GM12878 (cell line): Measurements from ENCODE around the gene ARHGAP6.

ENCODE experiments used
- CHD2 ChIP-seq: IDR thresholded peaks from 2 replicates; pipeline ENCODE4 v1.6.1; 2011; ENCODE audit warnings: low read depth, low read length, improper control_type of control experiment, borderline replicate concordance
- EP300 ChIP-seq, 2 experiments: fragments of 150-350 bp in 1 of 2; IDR thresholded peaks; 2 replicates each; pipeline ENCODE4 v1.6.1; 2011 to 2012; ENCODE audit warnings: low read depth in 2 of 2, low read length in 2 of 2, borderline replicate concordance in 1 of 2, improper control_type of control experiment in 1 of 2, inconsistent platforms in 1 of 2; ENCODE audit not compliant: control insufficient read depth in 1 of 2
- EZH2 ChIP-seq: IDR thresholded peaks from 2 replicates; pipeline ENCODE4 v1.6.1; 2012; ENCODE audit warnings: low read depth, mild to moderate bottlenecking, control low read depth, inconsistent platforms, low read length, borderline replicate concordance; ENCODE audit not compliant: control insufficient read depth
- IKZF1 ChIP-seq: fragments of 450-650 bp; conservative IDR thresholded peaks from 2 replicates; pipeline ENCODE4 v1.6.1; 2017; ENCODE audit warnings: antibody characterized with exemption, mild to moderate bottlenecking
- NR2F1 ChIP-seq: fragments of 450-650 bp; conservative IDR thresholded peaks from 2 replicates; pipeline ENCODE4 v1.6.1; 2017; ENCODE audit warnings: mild to moderate bottlenecking
- PBX3 ChIP-seq: IDR thresholded peaks from 2 replicates; pipeline ENCODE4 v1.6.1; 2011; ENCODE audit warnings: mild to moderate bottlenecking, low read depth, low read length, moderate library complexity; ENCODE audit not compliant: insufficient replicate concordance
- POLR2A ChIP-seq: IDR thresholded peaks from 2 replicates; pipeline ENCODE4 v1.6.1; 2011; ENCODE audit warnings: low read depth, mild to moderate bottlenecking, low read length
- POLR2AphosphoS2 ChIP-seq: IDR thresholded peaks from 2 replicates; pipeline ENCODE4 v1.6.1; 2011; ENCODE audit warnings: low read depth, mild to moderate bottlenecking, low read length, improper control_type of control experiment, moderate library complexity
- SP1 ChIP-seq: IDR thresholded peaks from one replicate; pipeline ENCODE4 v1.6.1; 2011; ENCODE audit warnings: low read depth, low read length
- TF ChIP-seq, protein P1 (sequence below), 3 experiments: IDR thresholded peaks in 2 of 3; conservative IDR thresholded peaks in 1 of 3; 2 replicates each; pipeline ENCODE4 v1.5.1; 2011; ENCODE audit warnings: low read depth in 3 of 3, low read length in 3 of 3, mild to moderate bottlenecking in 3 of 3, control low read depth in 2 of 3, moderate library complexity in 2 of 3, inconsistent platforms in 1 of 3, mixed read lengths in 1 of 3; ENCODE audit not compliant: control insufficient read depth in 2 of 3, insufficient read depth in 1 of 3; ENCODE audit errors: extremely low read depth in 1 of 3
- TF ChIP-seq, protein P2 (sequence below): IDR thresholded peaks from 2 replicates; pipeline ENCODE4 v1.6.1; 2011; ENCODE audit warnings: borderline replicate concordance, low read depth, mild to moderate bottlenecking, moderate library complexity, mixed read lengths, low read length; ENCODE audit not compliant: insufficient read depth; ENCODE audit errors: extremely low read length
- TF ChIP-seq, protein P3 (sequence below): IDR thresholded peaks from 2 replicates; pipeline ENCODE4 v1.6.1; 2011; ENCODE audit warnings: low read depth, low read length, improper control_type of control experiment, borderline replicate concordance
- TF ChIP-seq, protein P4 (sequence below): IDR thresholded peaks from 2 replicates; pipeline ENCODE4 v1.6.1; 2012; ENCODE audit warnings: low read depth, low read length, improper control_type of control experiment

GRCh38 chrX:11188664-11189063 is 477.1 kb downstream of the ARHGAP6 start:
- TF ChIP-seq, protein P1, sequence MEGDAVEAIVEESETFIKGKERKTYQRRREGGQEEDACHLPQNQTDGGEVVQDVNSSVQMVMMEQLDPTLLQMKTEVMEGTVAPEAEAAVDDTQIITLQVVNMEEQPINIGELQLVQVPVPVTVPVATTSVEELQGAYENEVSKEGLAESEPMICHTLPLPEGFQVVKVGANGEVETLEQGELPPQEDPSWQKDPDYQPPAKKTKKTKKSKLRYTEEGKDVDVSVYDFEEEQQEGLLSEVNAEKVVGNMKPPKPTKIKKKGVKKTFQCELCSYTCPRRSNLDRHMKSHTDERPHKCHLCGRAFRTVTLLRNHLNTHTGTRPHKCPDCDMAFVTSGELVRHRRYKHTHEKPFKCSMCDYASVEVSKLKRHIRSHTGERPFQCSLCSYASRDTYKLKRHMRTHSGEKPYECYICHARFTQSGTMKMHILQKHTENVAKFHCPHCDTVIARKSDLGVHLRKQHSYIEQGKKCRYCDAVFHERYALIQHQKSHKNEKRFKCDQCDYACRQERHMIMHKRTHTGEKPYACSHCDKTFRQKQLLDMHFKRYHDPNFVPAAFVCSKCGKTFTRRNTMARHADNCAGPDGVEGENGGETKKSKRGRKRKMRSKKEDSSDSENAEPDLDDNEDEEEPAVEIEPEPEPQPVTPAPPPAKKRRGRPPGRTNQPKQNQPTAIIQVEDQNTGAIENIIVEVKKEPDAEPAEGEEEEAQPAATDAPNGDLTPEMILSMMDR (IDR thresholded peaks at IDR 0.05 in 2 of 3, conservative IDR thresholded peaks at IDR 0.05 in 1 of 3; ENCODE audit: control insufficient read depth in 2 of 3, extremely low read depth in 1 of 3, insufficient read depth in 1 of 3, low read depth in 3 of 3, low read length in 3 of 3) = no peak
- TF ChIP-seq IKZF1 (no peak), EP300 (IDR thresholded peaks at IDR 0.05; ENCODE audit: borderline replicate concordance in 1 of 2, control insufficient read depth in 1 of 2, low read depth in 2 of 2, low read length in 2 of 2) (no peak), NR2F1 (no peak), POLR2AphosphoS2 (no peak), POLR2A (no peak), EZH2 (no peak), PBX3 (no peak), SP1 (no peak), CHD2 (no peak)
- TF ChIP-seq, protein P2, sequence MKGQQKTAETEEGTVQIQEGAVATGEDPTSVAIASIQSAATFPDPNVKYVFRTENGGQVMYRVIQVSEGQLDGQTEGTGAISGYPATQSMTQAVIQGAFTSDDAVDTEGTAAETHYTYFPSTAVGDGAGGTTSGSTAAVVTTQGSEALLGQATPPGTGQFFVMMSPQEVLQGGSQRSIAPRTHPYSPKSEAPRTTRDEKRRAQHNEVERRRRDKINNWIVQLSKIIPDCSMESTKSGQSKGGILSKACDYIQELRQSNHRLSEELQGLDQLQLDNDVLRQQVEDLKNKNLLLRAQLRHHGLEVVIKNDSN = no peak
- TF ChIP-seq, protein P3, sequence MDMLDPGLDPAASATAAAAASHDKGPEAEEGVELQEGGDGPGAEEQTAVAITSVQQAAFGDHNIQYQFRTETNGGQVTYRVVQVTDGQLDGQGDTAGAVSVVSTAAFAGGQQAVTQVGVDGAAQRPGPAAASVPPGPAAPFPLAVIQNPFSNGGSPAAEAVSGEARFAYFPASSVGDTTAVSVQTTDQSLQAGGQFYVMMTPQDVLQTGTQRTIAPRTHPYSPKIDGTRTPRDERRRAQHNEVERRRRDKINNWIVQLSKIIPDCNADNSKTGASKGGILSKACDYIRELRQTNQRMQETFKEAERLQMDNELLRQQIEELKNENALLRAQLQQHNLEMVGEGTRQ = no peak
- TF ChIP-seq, protein P4, sequence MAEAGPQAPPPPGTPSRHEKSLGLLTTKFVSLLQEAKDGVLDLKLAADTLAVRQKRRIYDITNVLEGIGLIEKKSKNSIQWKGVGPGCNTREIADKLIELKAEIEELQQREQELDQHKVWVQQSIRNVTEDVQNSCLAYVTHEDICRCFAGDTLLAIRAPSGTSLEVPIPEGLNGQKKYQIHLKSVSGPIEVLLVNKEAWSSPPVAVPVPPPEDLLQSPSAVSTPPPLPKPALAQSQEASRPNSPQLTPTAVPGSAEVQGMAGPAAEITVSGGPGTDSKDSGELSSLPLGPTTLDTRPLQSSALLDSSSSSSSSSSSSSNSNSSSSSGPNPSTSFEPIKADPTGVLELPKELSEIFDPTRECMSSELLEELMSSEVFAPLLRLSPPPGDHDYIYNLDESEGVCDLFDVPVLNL = no peak
